Keratinocyte (primary cell): ENCODE data around the gene CDH15. TPM values are rescaled to one million over a fixed set of nuclear protein-coding genes. Genes with fewer than 3 reads are reported as not detected.

ENCODE experiments used
- DNase-seq: peaks from one replicate; pipeline ENCODE4 v3.0.0-alpha.2; 2011; ENCODE audit warnings: low read depth, missing footprints, low spot score
- FAIRE-seq: peaks from 2 replicates; lab custom pipeline; 2011; peaks lifted over from hg19 to GRCh38; lab: Jason Lieb, UNC
- H2AFZ ChIP-seq: 2 replicates; pipeline ENCODE4 v1.6.0; 2012; ENCODE audit warnings: low read length, control low read depth, inconsistent platforms; ENCODE audit not compliant: control insufficient read depth
- H3K27ac ChIP-seq: 2 replicates; pipeline ENCODE4 v1.5.1; 2011; ENCODE audit warnings: low read length; ENCODE audit not compliant: control insufficient read depth, insufficient read depth
- H3K27me3 ChIP-seq: 3 replicates; pipeline ENCODE4 v1.6.0; 2011; ENCODE audit warnings: low read length; ENCODE audit not compliant: control insufficient read depth, insufficient read depth; ENCODE audit errors: extremely low read depth
- H3K36me3 ChIP-seq, 2 experiments: 2 replicates in 1 of 2; 3 replicates in 1 of 2; pipeline ENCODE4 v1.5.1; 2011; ENCODE audit warnings: low read length in 2 of 2, mild to moderate bottlenecking in 1 of 2; ENCODE audit not compliant: control insufficient read depth in 2 of 2, insufficient read depth in 2 of 2; ENCODE audit errors: extremely low read depth in 1 of 2
- H3K4me1 ChIP-seq: 3 replicates; pipeline ENCODE4 v1.5.1; 2011; ENCODE audit warnings: low read length; ENCODE audit not compliant: control insufficient read depth, insufficient read depth; ENCODE audit errors: extremely low read depth
- H3K4me2 ChIP-seq: 3 replicates; pipeline ENCODE4 v1.6.0; 2011; ENCODE audit warnings: low read depth, low read length; ENCODE audit not compliant: control insufficient read depth, insufficient read depth; ENCODE audit errors: extremely low read depth
- H3K4me3 ChIP-seq, 3 experiments: fragments of 200-600 bp in 1 of 3; sonication (generic) in 1 of 3; 2 replicates in 2 of 3; 3 replicates in 1 of 3; pipeline ENCODE4 v1.5.1; 2011 to 2016; ENCODE audit warnings: low read length in 3 of 3, mild to moderate bottlenecking in 3 of 3, control low read depth in 2 of 3, inconsistent platforms in 1 of 3, low read depth in 1 of 3, mixed read lengths in 1 of 3, mixed run types in 1 of 3, moderate library complexity in 1 of 3; ENCODE audit not compliant: control insufficient read depth in 2 of 3, insufficient read depth in 2 of 3; ENCODE audit errors: extremely low read depth in 1 of 3
- H3K79me2 ChIP-seq: 2 replicates; pipeline ENCODE4 v1.6.0; 2012; ENCODE audit warnings: low read length; ENCODE audit not compliant: control insufficient read depth, insufficient read depth
- H3K9ac ChIP-seq: 3 replicates; pipeline ENCODE4 v1.6.0; 2011; ENCODE audit warnings: low read length; ENCODE audit not compliant: control insufficient read depth, insufficient read depth; ENCODE audit errors: extremely low read depth
- H3K9me1 ChIP-seq: 3 replicates; pipeline ENCODE4 v1.6.0; 2011; ENCODE audit warnings: low read length; ENCODE audit not compliant: control insufficient read depth, insufficient read depth; ENCODE audit errors: extremely low read depth
- H3K9me3 ChIP-seq: 2 replicates; pipeline ENCODE4 v1.5.1; 2012; ENCODE audit warnings: low read depth, low read length; ENCODE audit not compliant: control insufficient read depth
- H4K20me1 ChIP-seq: 3 replicates; pipeline ENCODE4 v1.6.0; 2011; ENCODE audit warnings: low read length; ENCODE audit not compliant: control insufficient read depth, insufficient read depth; ENCODE audit errors: extremely low read depth
- CTCF ChIP-seq, 3 experiments: IDR thresholded peaks in 1 of 3; conservative IDR thresholded peaks in 1 of 3; optimal IDR thresholded peaks in 1 of 3; 2 replicates in 2 of 3; 3 replicates in 1 of 3; pipeline versions ENCODE3 to v1.5.1; 2011; ENCODE audit warnings: low read length in 3 of 3, mild to moderate bottlenecking in 3 of 3, moderate library complexity in 2 of 3, control low read depth in 1 of 3, inconsistent platforms in 1 of 3; ENCODE audit not compliant: insufficient read depth in 2 of 3; ENCODE audit errors: extremely low read depth in 1 of 3
- EZH2 ChIP-seq: IDR thresholded peaks from one replicate; pipeline ENCODE4 v1.6.1; 2012; ENCODE audit warnings: inconsistent platforms, mild to moderate bottlenecking, low read length, moderate library complexity
- dilution Hi-C: fragments of 300-500 bp; cut with MboI; formaldehyde crosslinking; loops from one replicate; pipeline ENCODE4 v1.7.0; 2020; ENCODE audit warnings: low sequenced_read_pairs; ENCODE audit not compliant: extremely low pct_ligation_motif_present
- polyA plus RNA-seq, 5 experiments: library from polyadenylated mRNA; depleted of rRNA in 3 of 5; stranded (reverse) in 3 of 5; stranded (forward) in 1 of 5; unstranded in 1 of 5; fragments of >200 nt; gene quantifications; 1 replicate in 1 of 5; 2 replicates in 3 of 5; 3 replicates in 1 of 5; pipeline versions ENCODE4 v1.2.1 to v1.2.3, GENCODE V29; 2011 to 2012; ENCODE audit warnings: missing spikeins in 2 of 5, low read depth in 1 of 5, low replicate concordance in 1 of 5

Gene CDH15
- polyA plus RNA-seq, 1 donor (not counting 4 experiments of a cell fraction or from before 2014, with no cell fraction given) = not detected

DNA sequence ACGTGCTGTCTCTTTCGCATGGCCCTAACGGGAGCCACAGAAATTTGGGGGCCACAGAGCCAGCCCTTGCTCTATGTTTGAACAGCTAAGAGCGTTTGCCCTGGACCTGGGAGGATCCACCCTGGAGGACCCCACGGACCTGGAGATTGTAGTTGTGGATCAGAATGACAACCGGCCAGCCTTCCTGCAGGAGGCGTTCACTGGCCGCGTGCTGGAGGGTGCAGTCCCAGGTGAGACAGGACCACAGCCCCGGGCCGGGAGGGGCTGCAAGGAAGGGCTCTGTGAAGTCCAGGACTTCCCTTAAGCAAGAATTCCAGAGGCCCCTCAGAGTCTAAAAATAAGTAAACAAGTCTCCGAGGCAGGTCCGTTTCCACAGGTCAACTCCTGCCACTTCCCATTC, 11.9 kb downstream of the CDH15 start:
- Histone ChIP-seq H3K4me3 (no peak overlapping the region), H3K9me3 (no peaks in the 10 kb centered on the region), H3K9me1 (no peaks in the 10 kb centered on the region), H3K27me3 (peaks cover 13% of the 10 kb centered on the region), H3K36me3 (no peaks in the 10 kb centered on the region), H4K20me1 (no peaks in the 10 kb centered on the region), H3K4me1 (peaks cover 2% of the 10 kb centered on the region), H3K79me2 (no peaks in the 10 kb centered on the region), H2AFZ (no peak overlapping the region), H3K27ac (no peak overlapping the region), H3K4me2 (no peak overlapping the region), H3K9ac (no peak overlapping the region)
- dilution Hi-C loops = no loop called here
- DNase-seq (no peak), FAIRE-seq (no peak)
- TF ChIP-seq EZH2 (no peak), CTCF (optimal IDR thresholded peaks at IDR 0.05 in 1 of 3, IDR thresholded peaks at IDR 0.05 in 1 of 3, conservative IDR thresholded peaks at IDR 0.05 in 1 of 3; ENCODE audit: extremely low read depth in 1 of 3, insufficient read depth in 2 of 3, low read length in 3 of 3) (peak in 1 of 3 experiments; percentile 13)

DNA sequence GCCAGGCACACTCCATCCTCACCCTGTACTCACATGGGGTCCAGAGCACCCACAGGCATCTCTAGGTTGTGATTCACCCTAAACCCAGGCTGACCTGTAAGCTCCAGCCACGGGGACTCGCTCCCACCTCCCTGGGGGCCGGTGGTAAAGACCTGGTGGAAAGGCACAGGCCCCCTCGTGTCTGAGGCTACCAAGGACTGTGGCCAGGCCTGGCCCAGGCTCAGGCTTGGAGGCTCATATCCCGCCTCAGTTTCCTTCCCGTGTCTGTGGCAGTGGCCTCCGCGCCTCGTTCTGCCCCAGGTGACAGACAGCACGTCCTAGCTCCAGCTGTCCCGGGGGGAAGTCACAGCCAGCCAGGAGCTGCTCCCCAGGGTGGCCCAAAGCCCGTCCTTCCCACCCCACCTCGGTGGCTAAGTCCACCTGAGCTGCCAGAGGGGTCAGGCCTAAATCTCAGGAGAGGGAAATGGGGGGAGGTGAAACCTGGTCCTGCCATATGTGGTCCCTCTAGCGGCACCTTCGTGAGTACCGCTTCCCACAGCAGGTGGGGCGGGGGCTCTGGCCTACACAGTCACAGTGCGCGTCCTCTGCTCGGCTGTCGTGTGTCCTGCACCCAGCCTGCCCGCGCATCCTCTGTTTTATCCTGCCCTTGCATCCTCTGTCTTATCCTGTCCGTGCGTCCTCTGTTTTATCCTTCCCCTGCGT, 12.6 kb downstream of the CDH15 start:
- no peak for FAIRE-seq
- Histone ChIP-seq H3K4me3 (no peak overlapping the region), H3K9ac (no peak overlapping the region), H4K20me1 (no peaks in the 10 kb centered on the region), H3K27me3 (peaks cover 13% of the 10 kb centered on the region), H3K4me1 (no peaks in the 10 kb centered on the region), H3K79me2 (no peaks in the 10 kb centered on the region), H3K9me3 (no peaks in the 10 kb centered on the region), H3K36me3 (no peaks in the 10 kb centered on the region), H2AFZ (no peak overlapping the region), H3K9me1 (no peaks in the 10 kb centered on the region), H3K4me2 (no peak overlapping the region), H3K27ac (no peak overlapping the region)
- dilution Hi-C loops = no loop called here
- no peak for TF ChIP-seq EZH2
- TF ChIP-seq CTCF (optimal IDR thresholded peaks at IDR 0.05 in 1 of 3, IDR thresholded peaks at IDR 0.05 in 1 of 3, conservative IDR thresholded peaks at IDR 0.05 in 1 of 3; ENCODE audit: extremely low read depth in 1 of 3, insufficient read depth in 2 of 3, low read length in 3 of 3) = no peak
- no peak for DNase-seq
